ENCODE measurements around the gene IGF1R. TPM values are rescaled to one million over a fixed set of nuclear protein-coding genes. Genes with fewer than 3 reads are reported as not detected.

IGF1R gene
- total and polyA plus RNA-seq, 2 of the 8 experiments (the other 6 are each of a cell fraction or from before 2014, with no cell fraction given): 32.9 to 109 TPM

DNA sequence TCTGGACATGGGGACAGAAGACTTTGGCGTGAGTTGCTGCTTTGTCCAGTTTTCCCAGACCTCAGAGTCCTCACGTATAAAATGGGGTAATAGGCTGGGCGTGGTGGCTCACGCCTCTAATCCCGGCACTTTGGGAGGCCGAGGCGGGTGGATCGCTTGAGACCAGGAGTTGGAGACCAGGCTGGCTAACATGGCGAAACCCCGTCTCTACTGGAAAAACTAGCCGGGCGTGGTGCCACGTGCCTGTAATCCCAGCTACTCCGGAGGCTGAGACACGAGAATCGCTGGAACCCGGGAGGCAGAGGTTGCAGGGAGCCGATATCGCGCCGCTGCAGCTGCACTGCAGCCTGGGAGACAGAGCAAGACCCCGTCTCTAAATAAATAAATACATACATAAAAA lies 22.7 kb upstream of the IGF1R start (continued):
- TF ChIP-seq, protein P1, sequence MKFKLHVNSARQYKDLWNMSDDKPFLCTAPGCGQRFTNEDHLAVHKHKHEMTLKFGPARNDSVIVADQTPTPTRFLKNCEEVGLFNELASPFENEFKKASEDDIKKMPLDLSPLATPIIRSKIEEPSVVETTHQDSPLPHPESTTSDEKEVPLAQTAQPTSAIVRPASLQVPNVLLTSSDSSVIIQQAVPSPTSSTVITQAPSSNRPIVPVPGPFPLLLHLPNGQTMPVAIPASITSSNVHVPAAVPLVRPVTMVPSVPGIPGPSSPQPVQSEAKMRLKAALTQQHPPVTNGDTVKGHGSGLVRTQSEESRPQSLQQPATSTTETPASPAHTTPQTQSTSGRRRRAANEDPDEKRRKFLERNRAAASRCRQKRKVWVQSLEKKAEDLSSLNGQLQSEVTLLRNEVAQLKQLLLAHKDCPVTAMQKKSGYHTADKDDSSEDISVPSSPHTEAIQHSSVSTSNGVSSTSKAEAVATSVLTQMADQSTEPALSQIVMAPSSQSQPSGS (IDR thresholded peaks at IDR 0.05; ENCODE audit: low read length): no peak
- no peak for TF ChIP-seq SP2 (IDR thresholded peaks at IDR 0.05; ENCODE audit: low read length)
- TF ChIP-seq CBX5 (IDR thresholded peaks at IDR 0.05; ENCODE audit: low read depth, low read length): no peak
- TF ChIP-seq POLR2AphosphoS5 (IDR thresholded peaks at IDR 0.05; ENCODE audit: low read depth, low read length): no peak
- no peak for TF ChIP-seq CTBP2 (IDR thresholded peaks at IDR 0.05; ENCODE audit: borderline replicate concordance, insufficient read depth, insufficient read length, low read length)
